ENCODE data around the gene SRD5A2.

DNA sequence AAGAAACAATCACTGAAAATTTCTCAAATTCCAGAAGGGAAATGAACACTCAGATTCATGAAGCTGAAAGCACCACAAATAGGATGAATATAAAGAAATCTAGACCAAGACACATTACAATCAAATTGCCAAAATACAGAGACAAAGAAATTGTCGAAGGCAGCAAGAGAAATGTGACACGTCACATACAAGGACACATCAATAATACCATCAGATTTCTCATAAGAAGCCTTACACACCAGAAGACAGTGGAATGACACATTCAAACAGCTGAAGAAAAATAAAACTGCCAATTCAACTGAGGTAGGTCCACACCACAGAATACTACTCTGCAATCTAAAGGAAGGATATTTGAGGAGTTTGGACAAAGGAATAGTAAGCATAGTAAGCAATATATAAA lies 27.4 kb downstream of the SRD5A2 start:
- TF ChIP-seq, protein P1, sequence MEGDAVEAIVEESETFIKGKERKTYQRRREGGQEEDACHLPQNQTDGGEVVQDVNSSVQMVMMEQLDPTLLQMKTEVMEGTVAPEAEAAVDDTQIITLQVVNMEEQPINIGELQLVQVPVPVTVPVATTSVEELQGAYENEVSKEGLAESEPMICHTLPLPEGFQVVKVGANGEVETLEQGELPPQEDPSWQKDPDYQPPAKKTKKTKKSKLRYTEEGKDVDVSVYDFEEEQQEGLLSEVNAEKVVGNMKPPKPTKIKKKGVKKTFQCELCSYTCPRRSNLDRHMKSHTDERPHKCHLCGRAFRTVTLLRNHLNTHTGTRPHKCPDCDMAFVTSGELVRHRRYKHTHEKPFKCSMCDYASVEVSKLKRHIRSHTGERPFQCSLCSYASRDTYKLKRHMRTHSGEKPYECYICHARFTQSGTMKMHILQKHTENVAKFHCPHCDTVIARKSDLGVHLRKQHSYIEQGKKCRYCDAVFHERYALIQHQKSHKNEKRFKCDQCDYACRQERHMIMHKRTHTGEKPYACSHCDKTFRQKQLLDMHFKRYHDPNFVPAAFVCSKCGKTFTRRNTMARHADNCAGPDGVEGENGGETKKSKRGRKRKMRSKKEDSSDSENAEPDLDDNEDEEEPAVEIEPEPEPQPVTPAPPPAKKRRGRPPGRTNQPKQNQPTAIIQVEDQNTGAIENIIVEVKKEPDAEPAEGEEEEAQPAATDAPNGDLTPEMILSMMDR (IDR thresholded peaks at IDR 0.05; ENCODE audit: poor library complexity), result no peak
- TF ChIP-seq EZH2phosphoT487 (IDR thresholded peaks at IDR 0.05; ENCODE audit: low read depth, severe bottlenecking, unreplicated experiment) (no peak), EZH2 (IDR thresholded peaks at IDR 0.05; ENCODE audit: borderline replicate concordance) (no peak)

Data from hepatocyte (in vitro differentiated cells).